ENCODE data around the gene TTYH2. TPM values are rescaled to one million over a fixed set of nuclear protein-coding genes. Genes with fewer than 3 reads are reported as not detected.
A peak's percentile ranks its signal among the peaks of the same experiment; 100 is the strongest.
"Not testable (repeated sequence)": the region's sequence is repeated elsewhere in the genome, so short reads cannot be mapped to it uniquely, and the experiment has no call there.

The TTYH2 gene, protein sequence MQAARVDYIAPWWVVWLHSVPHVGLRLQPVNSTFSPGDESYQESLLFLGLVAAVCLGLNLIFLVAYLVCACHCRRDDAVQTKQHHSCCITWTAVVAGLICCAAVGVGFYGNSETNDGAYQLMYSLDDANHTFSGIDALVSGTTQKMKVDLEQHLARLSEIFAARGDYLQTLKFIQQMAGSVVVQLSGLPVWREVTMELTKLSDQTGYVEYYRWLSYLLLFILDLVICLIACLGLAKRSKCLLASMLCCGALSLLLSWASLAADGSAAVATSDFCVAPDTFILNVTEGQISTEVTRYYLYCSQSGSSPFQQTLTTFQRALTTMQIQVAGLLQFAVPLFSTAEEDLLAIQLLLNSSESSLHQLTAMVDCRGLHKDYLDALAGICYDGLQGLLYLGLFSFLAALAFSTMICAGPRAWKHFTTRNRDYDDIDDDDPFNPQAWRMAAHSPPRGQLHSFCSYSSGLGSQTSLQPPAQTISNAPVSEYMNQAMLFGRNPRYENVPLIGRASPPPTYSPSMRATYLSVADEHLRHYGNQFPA
- polyA plus RNA-seq (2013, experiment 1 of 2; ENCODE audit: insufficient read length), result 4.3 TPM
- polyA plus RNA-seq (2013, experiment 2 of 2; ENCODE audit: insufficient read length), result 5.7 TPM

DNA sequence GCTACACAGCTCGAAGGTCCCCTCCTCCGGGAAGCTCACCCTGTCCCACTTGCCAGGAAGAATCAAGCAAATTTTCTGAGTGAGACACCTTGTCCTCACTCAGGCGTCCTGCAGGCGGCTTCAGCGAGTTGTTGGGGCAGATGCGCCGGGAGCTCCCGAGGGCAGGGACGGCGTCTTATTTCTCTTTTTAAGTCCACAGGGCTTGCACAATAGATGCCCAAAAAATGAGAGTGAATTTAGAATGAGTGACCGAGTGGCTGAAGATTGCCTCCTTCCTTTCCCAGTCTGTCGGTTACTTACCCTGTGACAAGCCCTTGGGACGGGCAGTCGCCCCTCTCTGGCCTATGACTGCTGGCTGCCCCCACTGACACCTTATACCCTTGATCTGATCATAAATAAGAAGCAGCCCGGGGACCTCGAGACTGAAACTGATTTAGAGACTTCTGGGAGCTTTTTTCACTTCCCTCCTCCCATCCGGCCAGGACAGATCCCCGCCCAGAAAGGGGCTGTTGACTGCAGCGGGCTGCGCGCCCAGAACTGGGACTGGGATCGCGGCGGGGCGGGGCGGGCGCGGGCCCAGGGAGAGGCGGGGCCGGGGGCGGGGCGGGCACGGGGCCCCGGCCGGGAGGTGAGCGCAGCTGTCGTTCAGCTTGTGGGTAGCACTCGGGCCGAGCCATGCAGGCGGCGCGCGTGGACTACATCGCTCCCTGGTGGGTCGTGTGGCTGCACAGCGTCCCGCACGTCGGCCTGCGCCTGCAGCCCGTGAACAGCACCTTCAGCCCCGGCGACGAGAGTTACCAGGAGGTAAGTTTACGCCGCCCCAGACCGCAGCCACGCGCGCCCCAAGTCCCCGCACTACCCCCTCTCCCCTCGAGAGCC is at the start of gene TTYH2:
Gene TTYH2, plus strand, starts transcription at position 659 of the 879 bp plus-strand sequence. Its CDS starts 17 bp downstream, at position 676.
- peak; percentile 89 for DNase-seq

DNA sequence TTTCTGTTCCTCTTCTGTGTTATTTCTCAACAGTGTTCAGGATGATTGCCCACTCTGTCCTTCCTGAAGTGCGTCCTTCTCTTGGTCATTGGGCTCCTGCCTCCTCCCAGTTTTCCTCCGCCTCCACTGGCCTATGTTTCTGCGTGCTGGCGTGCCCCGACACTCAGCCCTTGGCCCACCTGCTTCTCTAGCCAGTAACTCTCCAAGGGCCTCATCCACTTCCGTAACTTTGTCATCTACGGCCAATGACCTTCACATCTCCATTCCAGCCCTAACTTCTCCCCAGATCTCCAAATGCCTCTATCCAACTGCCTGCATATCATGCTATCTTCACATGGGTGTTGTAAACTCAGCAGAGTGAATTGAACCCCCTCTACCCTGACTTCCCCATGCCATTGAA is 49.5 kb upstream of the TTYH2 start:
- DNase-seq, result no peak

DNA sequence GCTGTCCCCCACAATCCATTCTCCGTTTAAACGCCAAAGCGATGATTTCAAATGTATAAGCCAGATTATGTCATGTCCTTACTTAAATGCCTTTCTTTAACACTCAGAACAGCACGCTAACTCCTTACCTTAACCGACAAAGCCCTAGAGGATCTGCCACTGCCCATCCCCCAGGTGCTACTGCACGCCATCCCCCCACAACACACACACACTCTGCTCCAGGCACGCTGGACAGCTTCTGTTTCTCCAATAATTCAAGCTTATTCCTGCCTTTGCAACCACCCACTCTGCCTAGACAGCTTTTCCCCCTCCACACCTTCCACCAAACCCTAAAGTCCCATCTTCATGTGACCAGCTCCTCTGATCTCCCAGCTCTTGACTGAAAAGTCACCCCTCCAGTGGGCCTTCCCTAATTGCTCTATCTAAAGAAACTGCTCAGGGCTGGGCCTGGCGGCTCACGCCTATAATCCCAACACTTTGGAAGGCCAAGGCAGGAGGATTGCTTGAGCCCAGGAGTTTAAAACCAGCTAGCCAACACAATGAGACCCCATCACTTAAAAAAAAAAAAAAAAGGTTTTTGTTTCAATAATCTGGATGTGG is 48.8 kb upstream of the TTYH2 start:
- DNase-seq, result no peak

DNA sequence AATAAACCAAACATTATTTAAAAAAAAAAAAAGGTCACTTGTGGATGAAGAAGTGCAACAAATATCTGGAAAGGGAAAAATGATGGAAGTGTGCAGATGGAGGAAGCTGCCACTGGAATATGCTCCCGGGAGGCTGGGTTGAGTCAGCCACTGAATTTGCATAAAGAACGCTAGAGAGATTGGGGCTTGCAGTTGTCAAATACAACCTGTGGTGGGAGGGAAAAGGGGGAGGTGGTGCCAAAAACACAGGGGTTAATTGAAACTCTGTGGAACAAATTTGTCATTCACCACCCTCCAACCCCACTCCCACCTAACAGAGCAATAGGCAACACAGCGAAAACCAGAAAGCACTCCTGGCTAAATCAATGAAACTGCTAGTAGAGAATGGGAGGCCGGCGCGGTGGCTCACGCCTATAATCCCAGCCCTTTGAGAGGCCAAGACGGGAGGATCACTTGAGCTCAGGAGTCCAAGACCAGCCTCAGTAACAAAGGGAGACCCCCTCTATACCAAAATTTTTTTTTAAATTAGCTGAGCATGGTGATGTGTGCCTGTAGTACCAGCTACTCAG is 47.5 kb upstream of the TTYH2 start:
- DNase-seq, result no peak

DNA sequence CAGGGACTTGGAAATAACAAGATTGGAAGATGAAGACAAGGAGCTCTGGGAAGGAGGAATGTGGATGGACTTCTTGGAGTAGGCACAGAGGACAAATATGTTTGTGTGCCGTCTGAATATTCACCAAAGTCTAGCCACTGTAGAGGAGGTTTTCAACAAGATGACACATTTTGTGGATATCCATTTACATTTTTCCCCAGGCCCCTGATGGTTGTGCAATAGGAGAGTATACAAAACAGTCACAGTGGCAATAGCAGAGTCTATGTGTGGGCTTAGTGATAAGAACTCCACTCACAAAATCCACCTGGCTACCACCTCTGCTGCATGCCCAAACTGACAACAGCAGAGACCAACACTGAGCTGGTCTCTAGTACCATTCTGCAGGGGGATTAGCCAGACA is 42.4 kb upstream of the TTYH2 start:
- DNase-seq, result no peak

DNA sequence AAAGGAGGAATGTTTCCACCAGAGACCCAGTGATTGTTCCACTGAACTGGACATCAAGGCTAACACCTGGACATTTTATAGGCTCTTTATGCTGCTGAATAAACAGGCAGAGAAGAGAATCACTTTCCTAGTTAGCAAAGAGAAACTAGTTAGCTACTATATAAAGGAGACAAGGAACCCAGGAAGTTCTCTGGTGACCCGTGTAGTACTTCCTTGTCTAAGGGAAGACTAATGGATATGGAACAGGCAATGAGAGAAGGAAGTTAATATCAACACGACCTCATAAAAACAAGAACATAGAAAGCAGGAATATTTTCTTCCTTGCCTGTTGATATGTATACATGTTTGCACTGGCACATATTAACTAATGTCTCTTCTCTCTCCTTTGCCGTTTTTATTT is 40.7 kb upstream of the TTYH2 start:
- DNase-seq, result no peak

DNA sequence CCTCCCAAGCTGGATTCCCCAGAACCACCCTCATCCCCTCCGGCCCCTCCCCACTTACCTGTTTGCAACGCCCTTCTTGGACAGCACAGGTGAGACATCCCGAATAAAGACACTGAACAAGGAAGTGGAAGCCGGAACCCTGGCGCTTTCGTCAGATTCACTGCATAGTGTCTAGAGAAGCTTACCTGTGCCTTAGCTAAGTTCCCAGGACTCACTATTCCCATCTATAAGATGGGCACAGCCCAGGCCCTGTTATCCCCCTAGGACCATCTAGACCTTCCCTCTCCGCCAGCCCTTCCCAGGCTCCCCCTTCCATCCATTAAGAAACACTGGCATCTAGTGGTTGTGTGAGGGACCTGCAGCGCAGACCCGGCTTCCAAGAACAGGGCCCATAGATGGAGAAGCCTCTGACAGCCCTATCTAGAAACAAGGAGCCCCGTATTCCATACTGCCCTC is 36.8 kb upstream of the TTYH2 start:
- DNase-seq, result peak; percentile 71

DNA sequence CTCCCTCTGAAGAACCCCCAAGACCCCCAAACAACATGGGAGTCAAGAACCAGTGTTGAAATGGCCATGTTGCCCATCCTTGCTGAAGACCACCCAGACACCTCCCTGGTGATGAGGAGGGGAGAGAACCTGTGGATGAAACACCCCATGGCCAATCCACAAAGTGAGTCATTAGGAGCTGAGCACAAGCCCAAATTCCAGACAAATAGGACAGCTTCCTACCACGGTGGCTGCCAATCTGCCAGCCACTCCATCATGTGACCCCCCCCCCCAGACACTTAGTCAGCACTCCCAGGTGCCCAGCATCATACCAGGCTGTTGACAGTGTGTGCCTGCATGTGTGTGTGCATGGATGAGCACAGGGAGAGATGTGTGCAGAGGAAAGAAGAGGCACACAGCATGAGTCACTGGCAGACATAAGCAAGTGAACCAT is 36.3 kb upstream of the TTYH2 start:
- DNase-seq, result peak; percentile 18

DNA sequence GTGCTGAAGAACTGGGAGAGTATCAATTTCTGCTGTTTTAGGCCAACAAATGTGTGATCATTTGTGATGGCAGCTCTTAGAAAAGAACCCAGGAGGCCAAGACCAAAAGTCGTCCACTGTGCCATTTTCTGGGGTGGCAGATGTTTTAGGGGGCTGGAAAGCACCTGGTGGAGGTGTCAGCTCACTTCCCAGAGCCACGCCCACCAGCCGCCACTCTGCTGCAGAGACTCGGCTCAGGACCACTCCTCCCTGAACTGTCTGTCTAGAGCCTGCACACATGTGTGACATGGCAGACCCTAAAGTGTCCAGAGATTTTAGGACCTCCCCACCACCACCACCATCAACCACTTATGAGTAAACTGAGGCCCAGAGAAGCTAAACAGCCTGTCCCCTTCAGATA is 33.8 kb upstream of the TTYH2 start:
- DNase-seq, result no peak

DNA sequence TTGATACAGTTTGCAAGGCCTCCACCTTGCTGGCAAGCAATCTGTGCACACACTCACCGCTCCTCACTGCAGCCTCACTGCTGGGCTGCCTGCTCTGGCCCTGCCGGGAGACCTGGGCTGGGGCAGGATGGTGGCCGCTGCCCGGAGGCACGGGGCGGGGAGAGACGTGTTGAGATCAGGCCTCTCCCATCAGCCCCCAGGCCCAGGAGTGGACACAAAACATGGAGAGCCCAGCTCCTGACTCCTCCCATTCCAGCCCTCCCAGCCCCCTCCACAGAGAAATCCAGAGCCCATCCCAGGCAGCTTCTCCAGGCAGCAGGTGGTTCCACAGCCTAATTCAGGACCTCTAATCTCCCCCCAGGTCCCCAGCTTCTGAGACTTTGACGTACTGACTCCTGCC is 33.0 kb upstream of the TTYH2 start:
- no peak for DNase-seq

DNA sequence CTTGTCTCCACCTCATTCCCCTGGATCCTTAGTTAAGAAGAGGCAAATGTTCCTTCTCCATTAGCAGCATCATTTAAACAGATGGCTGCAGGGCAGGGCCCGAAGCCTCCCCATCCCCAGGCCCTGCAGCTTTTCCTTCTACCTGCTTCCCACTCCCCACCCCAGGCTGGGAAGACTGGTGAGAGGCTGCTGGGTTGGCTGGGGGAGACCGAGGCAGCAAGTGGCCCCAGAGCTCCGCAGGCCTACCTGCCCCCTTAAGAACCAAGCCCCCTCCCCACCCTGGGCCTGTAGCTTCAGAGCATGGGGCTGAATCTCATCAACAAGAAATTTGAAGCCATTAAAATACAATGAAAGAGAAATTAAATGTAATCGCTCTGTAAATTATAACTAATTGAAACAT is 32.0 kb upstream of the TTYH2 start:
- DNase-seq, result no peak

DNA sequence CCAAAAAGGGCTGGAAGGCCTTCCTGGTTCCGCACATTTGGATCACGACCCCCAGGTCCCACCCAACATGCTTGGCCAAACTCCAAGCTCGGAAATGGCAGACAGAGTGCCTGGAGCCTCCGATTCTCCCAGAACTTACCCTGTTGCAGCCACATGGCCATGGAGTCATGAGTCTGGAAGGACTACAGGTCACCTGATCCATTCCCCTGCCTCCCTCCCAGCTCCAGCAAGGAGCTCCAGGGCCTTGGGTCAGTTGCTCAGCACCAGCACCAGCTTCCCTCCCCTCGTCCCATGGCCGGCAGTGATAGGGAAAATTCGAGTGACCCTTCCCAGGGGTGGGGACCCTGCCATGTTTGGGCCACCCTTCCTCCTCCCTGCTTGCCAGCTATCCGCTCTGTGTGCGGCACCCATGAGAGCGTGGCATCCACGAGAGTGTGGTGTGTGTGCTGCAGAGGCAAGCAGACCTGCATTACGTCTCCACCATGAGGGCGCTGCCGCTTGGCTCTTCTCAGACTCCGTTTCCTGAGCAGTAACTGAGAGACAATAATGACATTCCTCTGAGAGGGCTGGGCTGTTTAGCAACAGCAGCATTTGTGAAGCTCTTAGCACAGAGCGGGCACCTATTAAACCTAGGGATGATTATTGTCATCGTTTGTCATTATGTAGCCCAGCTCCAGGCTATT is 31.2 kb upstream of the TTYH2 start:
- DNase-seq, result no peak

DNA sequence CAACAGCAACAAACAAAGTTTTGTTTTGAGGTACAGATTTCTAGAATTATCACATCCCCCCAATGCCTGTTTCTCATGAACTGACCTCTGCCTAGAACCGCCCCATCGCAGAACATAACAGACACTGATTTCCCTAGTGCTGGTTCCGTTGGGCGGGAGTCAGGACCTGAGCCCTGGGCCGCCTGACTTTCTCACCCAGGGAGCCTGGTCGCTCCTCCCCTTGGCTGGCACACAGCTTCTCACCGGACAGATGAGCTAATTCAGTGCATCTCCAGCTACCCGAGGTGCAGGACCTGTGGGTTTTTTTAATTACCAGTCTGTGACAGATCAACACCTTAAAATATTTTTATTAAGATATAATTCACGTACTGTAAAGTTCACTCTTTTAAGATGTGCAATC is 30.0 kb upstream of the TTYH2 start:
- DNase-seq, result no peak

DNA sequence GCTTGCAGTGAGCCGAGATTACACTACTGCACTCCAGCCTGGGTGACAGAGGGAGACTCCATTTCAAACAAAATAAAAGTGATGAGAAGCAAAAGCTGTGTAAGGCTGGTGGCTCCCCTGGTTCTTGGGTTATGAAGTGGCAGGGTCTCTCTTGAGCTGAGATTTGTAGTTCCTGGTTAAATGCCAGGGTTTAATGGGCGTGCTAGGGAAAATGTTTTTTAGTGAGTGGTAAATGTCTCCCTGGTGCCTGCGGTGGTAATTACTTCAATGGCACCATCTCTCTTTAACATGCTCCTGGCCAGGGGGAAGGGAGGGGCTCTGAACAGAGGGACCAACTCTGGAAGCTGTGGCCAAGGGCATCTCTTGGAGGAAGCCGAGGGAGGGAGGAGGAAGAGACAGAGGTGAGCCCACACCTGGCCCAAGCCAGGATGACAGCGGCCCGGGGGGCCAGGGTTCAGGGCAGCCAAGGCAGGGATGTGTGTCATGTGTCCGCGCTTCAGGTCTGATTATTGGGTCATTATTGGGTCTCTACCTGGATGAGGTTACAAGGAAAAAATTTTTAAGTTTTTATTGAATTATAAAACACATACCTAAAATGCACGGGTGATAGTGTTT is 27.7 kb upstream of the TTYH2 start:
- no peak for DNase-seq

DNA sequence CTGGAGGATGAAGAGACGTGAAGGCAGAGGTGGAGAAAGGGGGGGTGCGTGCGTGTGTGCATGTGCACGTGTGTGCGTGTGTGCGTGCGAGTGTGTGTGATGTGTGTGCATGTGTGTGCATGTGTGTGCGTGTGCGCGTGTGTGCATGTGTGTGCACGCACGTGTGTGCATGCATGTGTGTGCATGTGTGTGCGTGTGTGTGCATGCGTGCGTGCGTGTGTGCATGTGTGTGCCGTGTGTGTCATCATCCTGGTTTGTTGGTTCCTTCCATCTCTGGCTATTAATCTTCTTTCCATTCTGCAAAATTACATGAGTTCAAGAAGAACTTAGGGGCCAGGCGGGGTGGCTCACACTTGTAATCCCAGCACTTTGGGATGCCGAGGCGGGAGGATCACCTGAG is 26.9 kb upstream of the TTYH2 start:
- DNase-seq, result no peak

DNA sequence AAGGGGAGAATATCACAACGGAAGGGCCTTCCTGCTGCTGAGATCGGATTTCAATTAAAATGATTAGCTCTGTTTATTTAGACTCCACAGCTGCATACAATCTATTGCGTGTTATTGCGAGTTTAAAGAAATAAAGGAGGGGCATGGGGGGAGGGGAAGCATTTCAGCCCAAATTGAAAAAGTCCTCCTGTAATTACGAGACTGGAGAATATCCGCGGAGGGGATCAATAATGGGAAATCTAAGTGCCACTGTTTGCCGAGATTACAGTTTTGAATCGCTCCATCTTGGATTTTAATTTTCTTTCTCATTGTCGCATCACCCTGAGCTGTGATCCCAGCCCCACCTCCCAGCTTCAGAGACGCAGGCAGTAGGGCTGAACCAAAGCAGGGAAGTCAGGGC is 25.6 kb upstream of the TTYH2 start:
- DNase-seq, result no peak

DNA sequence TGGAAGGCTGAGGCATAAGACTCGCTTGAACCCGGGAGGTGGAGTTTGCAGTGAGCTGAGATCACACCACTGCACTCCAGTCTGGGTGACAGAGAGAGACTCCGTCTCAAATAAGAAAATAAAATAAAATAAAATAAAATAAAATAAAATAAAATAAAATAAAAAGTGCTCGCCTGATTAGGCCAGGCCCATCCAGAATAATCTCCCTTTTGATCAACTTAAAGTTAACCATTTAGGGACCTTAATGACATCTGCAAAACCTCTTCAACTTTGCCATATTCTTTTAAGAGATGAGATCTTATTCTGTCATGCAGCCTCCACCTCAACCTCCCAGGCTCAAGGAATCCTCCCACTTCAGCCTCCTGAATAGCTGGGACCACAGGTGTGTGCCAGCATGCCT is 24.7 kb upstream of the TTYH2 start:
- not testable (repeated sequence) for DNase-seq

DNA sequence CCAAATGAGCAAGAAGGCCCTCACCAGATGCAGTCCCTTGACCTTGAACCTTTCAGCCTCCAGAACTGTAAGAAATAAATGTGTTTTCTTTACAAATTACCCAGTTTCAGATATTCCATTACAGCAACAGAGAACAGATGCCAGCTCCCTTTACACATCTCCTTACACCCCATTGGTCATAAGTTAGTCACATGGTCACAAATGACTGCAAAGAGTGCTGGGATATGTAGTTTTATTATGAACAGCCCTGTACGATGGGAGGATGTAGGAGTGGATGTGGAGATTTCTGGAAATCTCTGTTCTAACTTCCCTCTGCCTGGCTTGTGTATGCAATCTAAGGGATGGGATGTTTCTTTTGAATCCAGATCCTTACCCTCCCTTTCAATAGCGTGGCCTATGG is 23.2 kb upstream of the TTYH2 start:
- DNase-seq, result peak; percentile 52

DNA sequence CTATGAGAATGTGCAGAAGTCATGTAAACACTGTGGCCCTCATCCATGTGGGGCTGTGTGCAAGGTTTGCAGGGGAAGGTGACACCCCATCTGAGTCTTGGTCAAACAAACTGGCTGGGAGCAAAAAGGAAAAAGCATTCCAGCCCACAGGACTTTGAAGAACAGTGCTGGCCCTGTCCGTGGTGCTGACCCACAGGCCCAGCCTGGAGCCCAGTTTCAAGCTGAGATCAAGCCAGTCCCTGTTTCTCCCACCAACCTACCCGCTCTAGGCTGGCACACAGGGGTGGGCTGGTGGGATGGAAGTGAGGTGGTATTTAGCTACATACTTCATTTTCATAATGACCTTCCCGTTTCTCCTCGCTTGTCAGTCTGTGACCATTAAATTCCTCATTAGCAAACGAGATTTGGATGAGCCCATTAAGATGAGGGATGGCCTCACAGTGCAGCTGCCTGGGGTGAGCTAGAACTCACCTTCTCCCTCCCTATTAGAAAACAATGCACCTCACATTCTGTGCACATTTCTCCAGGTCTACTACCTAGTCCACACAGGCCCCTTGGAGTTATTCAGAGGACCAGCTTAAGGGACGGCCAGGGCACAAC is 22.5 kb upstream of the TTYH2 start:
- DNase-seq, result no peak

DNA sequence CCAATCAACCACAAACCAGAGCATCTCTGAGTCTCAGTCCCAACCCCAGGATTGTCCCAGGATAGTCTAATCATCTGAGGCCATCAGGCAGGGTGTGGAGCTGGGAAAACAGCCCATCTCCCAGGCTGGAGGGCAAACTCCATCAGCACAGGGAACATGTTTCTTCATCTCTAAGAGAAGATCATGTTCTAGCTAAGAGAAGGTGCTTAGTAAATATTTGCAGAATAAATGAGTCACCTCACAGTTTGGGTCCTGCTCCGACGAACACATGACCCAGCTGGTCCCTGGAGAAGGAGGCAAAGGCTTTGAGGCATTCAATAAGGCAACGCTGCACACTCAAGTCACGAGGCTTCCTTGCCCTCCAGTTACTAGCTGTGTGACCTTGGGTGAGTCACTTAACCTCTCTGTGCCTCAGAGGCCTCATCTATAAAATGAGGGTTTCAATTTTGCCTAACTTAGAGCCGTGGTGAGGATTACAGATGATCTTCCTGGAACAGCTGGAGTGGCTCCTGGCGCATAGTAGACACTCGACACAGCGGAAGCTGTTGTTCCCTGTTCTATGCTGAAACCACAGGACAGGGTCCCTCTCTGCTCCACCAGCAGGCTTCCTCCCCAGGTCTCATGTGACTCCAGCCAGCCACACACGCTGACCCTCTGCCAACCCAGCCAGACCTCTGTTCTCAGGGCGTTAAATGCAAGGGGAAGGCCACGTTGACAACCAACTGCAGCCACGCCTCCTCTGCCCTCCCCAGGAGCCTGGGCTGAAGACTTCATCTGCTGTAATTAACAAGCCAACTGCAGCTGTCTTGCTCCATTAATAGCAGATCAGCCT is 20.2 kb upstream of the TTYH2 start:
- DNase-seq, result no peak
